ENCODE data around the gene RBM7.

Gene RBM7

DNA sequence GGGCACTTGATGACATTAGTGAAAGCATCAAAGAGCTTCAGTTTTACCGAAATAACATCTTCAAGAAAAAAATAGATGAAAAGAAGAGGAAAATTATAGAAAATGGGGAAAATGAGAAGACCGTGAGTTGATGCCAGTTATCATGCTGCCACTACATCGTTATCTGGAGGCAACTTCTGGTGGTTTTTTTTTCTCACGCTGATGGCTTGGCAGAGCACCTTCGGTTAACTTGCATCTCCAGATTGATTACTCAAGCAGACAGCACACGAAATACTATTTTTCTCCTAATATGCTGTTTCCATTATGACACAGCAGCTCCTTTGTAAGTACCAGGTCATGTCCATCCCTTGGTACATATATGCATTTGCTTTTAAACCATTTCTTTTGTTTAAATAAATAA is 49.4 kb downstream of the RBM7 start:
- no peak for DNase-seq

DNA sequence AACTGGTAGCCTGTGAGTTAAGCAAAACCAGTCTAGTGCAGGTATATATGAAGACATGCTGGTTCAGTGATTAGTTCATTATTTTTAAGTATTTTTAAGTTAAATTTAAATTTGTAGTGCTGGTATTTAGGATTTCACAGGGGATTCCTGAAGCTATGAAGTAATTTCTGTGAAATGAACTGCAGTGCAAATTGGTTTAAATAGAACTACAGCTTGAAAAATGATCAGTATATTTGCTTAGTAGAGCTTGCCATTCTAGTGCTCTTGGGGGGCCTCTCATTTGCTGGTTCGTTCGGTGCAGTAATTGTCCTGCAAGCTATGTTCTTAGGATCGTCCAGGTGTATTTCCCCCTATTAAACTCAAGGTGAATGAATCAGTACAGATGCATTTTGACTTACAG is 51.9 kb downstream of the RBM7 start:
- no peak for DNase-seq
